NOMO-1 treated with dmso at 0.1 percent for 144 hours (cell line): ENCODE results near the gene KCNQ1.
"Not testable (repeated sequence)": the region's sequence is repeated elsewhere in the genome, so short reads cannot be mapped to it uniquely, and the experiment has no call there.

Source experiments
- DNase-seq: peaks from one replicate; lab custom pipeline; 2025; ENCODE audit not compliant: unreplicated experiment; lab: John Stamatoyannopoulos, UW

The KCNQ1 gene

GRCh38 chr11:2471048-2471803 lies 26.4 kb downstream of the KCNQ1 start:
- no peak for DNase-seq

GRCh38 chr11:2471804-2472096 lies 26.9 kb downstream of the KCNQ1 start:
- DNase-seq: no peak

- no peak for DNase-seq
Measured at GRCh38 chr11:2472428-2473186, 27.8 kb downstream of the KCNQ1 start.

- DNase-seq: no peak
Measured at GRCh38 chr11:2473361-2474058, 28.7 kb downstream of the KCNQ1 start.

- no peak for DNase-seq
Measured at GRCh38 chr11:2474059-2474901, 29.5 kb downstream of the KCNQ1 start.

GRCh38 chr11:2475136-2475918 lies 30.5 kb downstream of the KCNQ1 start:
- no peak for DNase-seq

- DNase-seq: no peak
Measured at GRCh38 chr11:2477254-2477653, 32.4 kb downstream of the KCNQ1 start.

- DNase-seq: no peak
Measured at GRCh38 chr11:2477936-2478335, 33.1 kb downstream of the KCNQ1 start.

GRCh38 chr11:2480067-2480873 lies 35.5 kb downstream of the KCNQ1 start:
- DNase-seq: not testable (repeated sequence)

GRCh38 chr11:2480874-2481220 lies 36.0 kb downstream of the KCNQ1 start:
- DNase-seq: peak; percentile 92

- no peak for DNase-seq
Measured at GRCh38 chr11:2481253-2481652, 36.4 kb downstream of the KCNQ1 start.

- no peak for DNase-seq
Measured at GRCh38 chr11:2482204-2482603, 37.4 kb downstream of the KCNQ1 start.

GRCh38 chr11:2482745-2483144 lies 37.9 kb downstream of the KCNQ1 start:
- no peak for DNase-seq

- DNase-seq: no peak
Measured at GRCh38 chr11:2483426-2483825, 38.6 kb downstream of the KCNQ1 start.

GRCh38 chr11:2484576-2485125 lies 39.8 kb downstream of the KCNQ1 start:
- DNase-seq: no peak

- DNase-seq: no peak
Measured at GRCh38 chr11:2488004-2488403, 43.2 kb downstream of the KCNQ1 start.

GRCh38 chr11:2489083-2489482 lies 44.3 kb downstream of the KCNQ1 start:
- DNase-seq: no peak

- not testable (repeated sequence) for DNase-seq
Measured at GRCh38 chr11:2497951-2498350, 53.1 kb downstream of the KCNQ1 start.

- DNase-seq: no peak
Measured at GRCh38 chr11:2498750-2499149, 53.9 kb downstream of the KCNQ1 start.
